Measurements from ENCODE around the gene VWA8. TPM values are rescaled to one million over a fixed set of nuclear protein-coding genes. Genes with fewer than 3 reads are reported as not detected.

VWA8 gene
- total and polyA plus RNA-seq, 4 donors, result 7.1 to 50.3 (median 12.4) TPM

- Histone ChIP-seq H3K27ac (ENCODE audit: low read depth in 1 of 2, low read length in 2 of 2) (no peak overlapping the region), H3K4me1 (ENCODE audit: control insufficient read depth in 4 of 4, insufficient read depth in 4 of 4, low read length in 3 of 4) (no peaks in the 10 kb centered on the region), H3K27me3 (ENCODE audit: control insufficient read depth in 4 of 4, insufficient read depth in 4 of 4, low read length in 3 of 4) (no peaks in the 10 kb centered on the region), H3K9ac (ENCODE audit: low read depth in 1 of 2, low read length in 2 of 2) (no peak overlapping the region), H3K36me3 (ENCODE audit: control insufficient read depth in 4 of 4, insufficient read depth in 3 of 4, low read depth in 1 of 4, low read length in 3 of 4) (no peaks in the 10 kb centered on the region), H3K9me3 (ENCODE audit: control insufficient read depth in 4 of 4, low read length in 3 of 4) (no peaks in the 10 kb centered on the region), H3K4me3 (ENCODE audit: low read depth in 1 of 3, low read length in 3 of 3) (no peak overlapping the region)
- TF ChIP-seq FOXA1 (IDR thresholded peaks at IDR 0.05) (no peak), SP1 (IDR thresholded peaks at IDR 0.05) (no peak), EGR1 (IDR thresholded peaks at IDR 0.05; ENCODE audit: low read depth in 2 of 2) (no peak), HNF4G (IDR thresholded peaks at IDR 0.05) (no peak), YY1 (IDR thresholded peaks at IDR 0.05) (no peak), CTCF (IDR thresholded peaks at IDR 0.05; ENCODE audit: low read depth, low read length, missing input control) (no peak), HNF4A (conservative IDR thresholded peaks at IDR 0.05) (no peak), JUND (IDR thresholded peaks at IDR 0.05) (no peak), TAF1 (conservative IDR thresholded peaks at IDR 0.05) (no peak), MAX (IDR thresholded peaks at IDR 0.05) (no peak)
- WGBS, result 91% methylated on average over 3 of the region's 3 CpGs
- no peak for DNase-seq (ENCODE audit: low spot score)
These were observed 326.5 kb downstream of the VWA8 start for GRCh38 chr13:41634407-41634806.

- no peaks in the 10 kb centered on the region for H3K9me3 ChIP-seq (ENCODE audit: control insufficient read depth in 4 of 4, low read length in 3 of 4)
- no peak overlapping the region for H3K9ac ChIP-seq (ENCODE audit: low read depth in 1 of 2, low read length in 2 of 2)
- DNase-seq (ENCODE audit: low spot score), result no peak
- H3K4me1 ChIP-seq (ENCODE audit: control insufficient read depth in 4 of 4, insufficient read depth in 4 of 4, low read length in 3 of 4), result no peaks in the 10 kb centered on the region
- WGBS, result 90% methylated on average over 4 of the region's 4 CpGs
- H3K4me3 ChIP-seq (ENCODE audit: low read depth in 1 of 3, low read length in 3 of 3), result no peak overlapping the region
- no peak for TF ChIP-seq SP1 (IDR thresholded peaks at IDR 0.05)
- TF ChIP-seq NR2F2 (IDR thresholded peaks at IDR 0.05), result no peak
- TF ChIP-seq ATF3 (IDR thresholded peaks at IDR 0.05), result no peak
- TF ChIP-seq REST (IDR thresholded peaks at IDR 0.05), result no peak
- H3K36me3 ChIP-seq (ENCODE audit: control insufficient read depth in 4 of 4, insufficient read depth in 3 of 4, low read depth in 1 of 4, low read length in 3 of 4), result no peaks in the 10 kb centered on the region
- no peak overlapping the region for H3K27ac ChIP-seq (ENCODE audit: low read depth in 1 of 2, low read length in 2 of 2)
- no peaks in the 10 kb centered on the region for H3K27me3 ChIP-seq (ENCODE audit: control insufficient read depth in 4 of 4, insufficient read depth in 4 of 4, low read length in 3 of 4)
These were observed 327.1 kb downstream of the VWA8 start for GRCh38 chr13:41633776-41634175.
